Suprapubic skin (tissue), 4 donors: Measurements from ENCODE around the gene TRPV6. TPM values are rescaled to one million over a fixed set of nuclear protein-coding genes. Genes with fewer than 3 reads are reported as not detected.

Experiments
- DNase-seq, 2 donors: peaks; one replicate each; pipeline ENCODE4 v3.0.0-alpha.2; 2019; ENCODE audit warnings: low spot score in 2 of 2
- H3K27ac ChIP-seq: fragments of 200-600 bp; sonication (generic); one replicate; pipeline ENCODE4 v1.5.1; 2019
- H3K27me3 ChIP-seq: fragments of 200-600 bp; sonication (generic); one replicate; pipeline ENCODE4 v1.5.1; 2019
- H3K36me3 ChIP-seq: fragments of 200-600 bp; sonication (generic); one replicate; pipeline ENCODE4 v1.5.1; 2019
- H3K4me1 ChIP-seq: fragments of 200-600 bp; sonication (generic); one replicate; pipeline ENCODE4 v1.5.1; 2019
- H3K4me3 ChIP-seq: fragments of 200-600 bp; sonication (generic); one replicate; pipeline ENCODE4 v1.5.1; 2019; ENCODE audit warnings: mild to moderate bottlenecking
- H3K9me3 ChIP-seq: fragments of 200-600 bp; sonication (generic); one replicate; pipeline ENCODE4 v1.5.1; 2019
- CTCF ChIP-seq, 2 donors: fragments of 200-600 bp in 1 of 2; fragments of 450-650 bp in 1 of 2; sonication (generic) in 1 of 2; IDR thresholded peaks; one replicate each; pipeline ENCODE4 v1.5.1; 2016 to 2019; ENCODE audit warnings: antibody characterized with exemption in 2 of 2, mild to moderate bottlenecking in 1 of 2, moderate library complexity in 1 of 2
- EP300 ChIP-seq: sonication (generic); formaldehyde crosslinking; IDR thresholded peaks from one replicate; pipeline ENCODE4 v1.6.1; 2017; ENCODE audit warnings: antibody characterized with exemption
- POLR2A ChIP-seq, 2 donors: fragments of 450-650 bp; IDR thresholded peaks; one replicate each; pipeline ENCODE4 v1.6.1; 2017; ENCODE audit warnings: antibody characterized with exemption in 2 of 2, mild to moderate bottlenecking in 2 of 2, moderate library complexity in 2 of 2
- POLR2AphosphoS5 ChIP-seq, 3 donors: sonication (generic); formaldehyde crosslinking; IDR thresholded peaks; one replicate each; pipeline ENCODE4 v1.6.1; 2017; ENCODE audit warnings: antibody characterized with exemption in 3 of 3
- WGBS: methylation state at CpG from one replicate; pipeline ENCODE4 v1.1.5; 2018; 5-methylcytosine and 5-hydroxymethylcytosine counted together
- total RNA-seq, 4 donors: library from RNA; depleted of rRNA; stranded (reverse); fragments of >200 nt; gene quantifications; one replicate each; pipeline ENCODE4 v1.1.0, GENCODE V29; 2016

Gene TRPV6
- total RNA-seq = 10 to 100 TPM in 3 of 4 donors, 1 to 10 TPM in 1; 7.5 to 34.8 (median 15.0) TPM

- Histone ChIP-seq H3K4me3 (peak within 1 kb of the TSS; percentile 37), H3K27ac (peak within 1 kb of the TSS; percentile 54), H3K9me3 (no peaks in the 10 kb centered on the region), H3K27me3 (peaks cover 2% of the 10 kb centered on the region), H3K4me1 (peaks cover 34% of the 10 kb centered on the region), H3K36me3 (no peaks in the 10 kb centered on the region)
- TF ChIP-seq POLR2A (IDR thresholded peaks at IDR 0.05) (no peak), CTCF (IDR thresholded peaks at IDR 0.05) (no peak), EP300 (no peak), POLR2AphosphoS5 (IDR thresholded peaks at IDR 0.05) (no peak)
- DNase-seq = peak in 1 of 2 donors; percentile 84
- WGBS = 41% methylated on average over 14 of the region's 16 CpGs
Measured at GRCh38 chr7:142885311-142886230, at the start of gene TRPV6. TRPV6 (minus strand) TSS chr7:142885745.

DNA sequence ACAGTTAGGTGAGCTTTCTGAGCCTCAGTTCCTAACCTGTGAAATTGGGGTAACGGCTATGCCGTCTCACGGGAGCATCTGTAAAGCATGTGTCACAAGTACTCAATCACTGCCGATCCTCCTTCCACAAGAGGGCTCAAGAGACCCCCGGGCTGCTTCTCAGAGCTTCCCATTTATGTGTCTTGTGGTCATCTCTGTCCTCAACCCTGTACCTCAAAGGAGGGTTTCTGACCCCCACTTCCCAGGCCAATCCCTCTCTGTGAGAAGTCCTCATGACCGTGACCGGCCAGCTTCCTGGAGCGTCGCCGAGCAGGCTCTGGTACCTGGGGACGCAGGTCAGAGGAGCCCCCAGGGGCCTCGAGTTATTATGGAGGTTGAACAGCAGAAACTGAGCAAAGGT lies 48.5 kb upstream of the TRPV6 start:
- no peaks in the 10 kb centered on the region for H3K27me3 ChIP-seq
- peak in 1 of 2 donors; percentile 74 for DNase-seq
- no peaks in the 10 kb centered on the region for H3K9me3 ChIP-seq
- H3K4me3 ChIP-seq = no peak overlapping the region
- H3K27ac ChIP-seq = no peak overlapping the region
- TF ChIP-seq CTCF (IDR thresholded peaks at IDR 0.05) = no peak
- no peak for TF ChIP-seq POLR2A (IDR thresholded peaks at IDR 0.05)
- TF ChIP-seq EP300 = no peak
- TF ChIP-seq POLR2AphosphoS5 (IDR thresholded peaks at IDR 0.05) = no peak
- no peaks in the 10 kb centered on the region for H3K36me3 ChIP-seq
- H3K4me1 ChIP-seq = no peaks in the 10 kb centered on the region
- 83% methylated on average over 12 of the region's 12 CpGs for WGBS

DNA sequence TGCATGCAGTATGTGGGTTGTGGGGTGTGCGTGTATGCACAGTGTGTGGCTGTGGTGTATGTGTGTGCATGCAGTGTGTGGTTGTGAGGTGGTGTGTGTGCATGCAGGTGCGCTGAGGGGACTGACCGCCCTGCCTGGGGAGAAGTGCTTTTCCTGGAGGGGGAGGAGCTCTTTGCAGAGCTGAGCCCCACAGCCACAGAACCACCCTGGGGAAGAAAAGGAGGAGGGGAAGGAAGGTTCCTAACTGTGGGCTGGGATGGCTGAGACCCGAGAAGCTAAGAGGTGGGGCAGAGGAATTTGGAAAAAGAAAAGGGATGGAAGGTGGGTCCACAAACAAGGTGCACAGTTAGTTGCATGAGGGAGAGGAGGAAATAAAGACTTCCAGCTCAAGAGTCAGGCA lies 48.1 kb upstream of the TRPV6 start, which contains the start of gene TRPV5:
TSS of gene TRPV5 (minus strand) at position 123 of the 400 bp plus-strand sequence. CDS start 287 bp downstream, outside the sequence.
- TF ChIP-seq CTCF (IDR thresholded peaks at IDR 0.05) (no peak), EP300 (no peak), POLR2AphosphoS5 (IDR thresholded peaks at IDR 0.05) (no peak), POLR2A (IDR thresholded peaks at IDR 0.05) (no peak)
- Histone ChIP-seq H3K27me3 (no peaks in the 10 kb centered on the region), H3K4me1 (no peaks in the 10 kb centered on the region), H3K27ac (no peak within 1 kb of the TSS), H3K9me3 (no peaks in the 10 kb centered on the region), H3K36me3 (no peaks in the 10 kb centered on the region), H3K4me3 (no peak within 1 kb of the TSS)
- peak in 1 of 2 donors; percentile 34 for DNase-seq
- WGBS = 65% methylated on average over 4 of the region's 4 CpGs

DNA sequence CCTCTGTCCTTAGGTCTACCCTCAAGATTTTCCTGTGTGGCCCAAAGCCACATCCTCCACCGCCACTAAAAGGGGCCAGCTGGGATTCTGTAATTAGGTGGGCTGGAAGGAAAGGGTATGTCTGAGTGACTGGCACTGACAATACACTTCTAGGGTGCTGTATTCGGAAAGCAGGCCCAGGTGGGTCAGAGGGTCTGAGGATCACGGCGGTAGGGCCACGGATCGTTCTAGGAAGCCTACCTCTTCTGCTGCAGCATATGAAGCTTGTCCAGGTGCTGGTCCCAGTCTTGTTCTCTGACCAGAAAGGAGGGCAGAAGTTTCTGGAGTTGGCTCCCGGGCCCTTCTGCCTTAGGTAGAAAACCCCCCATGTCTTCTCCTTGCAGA lies 47.5 kb upstream of the TRPV6 start:
- H3K4me3 ChIP-seq = no peak overlapping the region
- TF ChIP-seq EP300 = no peak
- TF ChIP-seq POLR2A (IDR thresholded peaks at IDR 0.05) = no peak
- no peak for TF ChIP-seq POLR2AphosphoS5 (IDR thresholded peaks at IDR 0.05)
- no peak for TF ChIP-seq CTCF (IDR thresholded peaks at IDR 0.05)
- H3K9me3 ChIP-seq = no peaks in the 10 kb centered on the region
- no peaks in the 10 kb centered on the region for H3K36me3 ChIP-seq
- DNase-seq = peak in 1 of 2 donors; percentile 74
- WGBS = 91% methylated on average over 7 of the region's 7 CpGs
- no peaks in the 10 kb centered on the region for H3K4me1 ChIP-seq
- no peak overlapping the region for H3K27ac ChIP-seq
- no peaks in the 10 kb centered on the region for H3K27me3 ChIP-seq

GRCh38 chr7:142932386-142933091 lies 47.0 kb upstream of the TRPV6 start:
- no peak for TF ChIP-seq POLR2AphosphoS5 (IDR thresholded peaks at IDR 0.05)
- Histone ChIP-seq H3K4me1 (no peaks in the 10 kb centered on the region), H3K27ac (no peak overlapping the region), H3K4me3 (no peak overlapping the region), H3K36me3 (no peaks in the 10 kb centered on the region), H3K9me3 (no peaks in the 10 kb centered on the region), H3K27me3 (no peaks in the 10 kb centered on the region)
- peak in 1 of 2 donors; percentile 55 for DNase-seq
- WGBS = 68% methylated on average over 5 of the region's 5 CpGs
